GM23338 (cell line): Measurements from ENCODE around the gene ACAT2. TPM values are rescaled to one million over a fixed set of nuclear protein-coding genes. Genes with fewer than 3 reads are reported as not detected.

Experiments used
- ATAC-seq: fragments of 200-7000 bp; cut with Tn5 transposase; 3 replicates; pipeline ENCODE4 v1.9.1; 2020
- DNase-seq: peaks from one replicate; pipeline ENCODE4 v3.0.0-alpha.2; 2015; ENCODE audit warnings: low spot score
- H2AFZ ChIP-seq: fragments of 200-600 bp; sonication (generic); 2 replicates; pipeline ENCODE4 v1.8.0; 2016; ENCODE audit warnings: antibody characterized with exemption, mild to moderate bottlenecking, moderate library complexity
- H3F3A ChIP-seq: fragments of 200-600 bp; sonication (generic); replicated peaks from 2 replicates; pipeline ENCODE4 v1.8.0; 2017; ENCODE audit warnings: antibody characterized with exemption, mixed run types, low read depth
- H3K27ac ChIP-seq: fragments of 200-600 bp; sonication (generic); 2 replicates; pipeline ENCODE4 v1.6.1; 2016; ENCODE audit warnings: low read depth
- H3K27me3 ChIP-seq: fragments of 200-600 bp; sonication (generic); 2 replicates; pipeline ENCODE4 v1.8.0; 2016; ENCODE audit warnings: mild to moderate bottlenecking, mixed run types, moderate library complexity; ENCODE audit not compliant: insufficient read depth
- H3K36me3 ChIP-seq: fragments of 200-600 bp; sonication (generic); 2 replicates; pipeline ENCODE4 v1.8.0; 2016; ENCODE audit warnings: mild to moderate bottlenecking; ENCODE audit not compliant: insufficient read depth
- H3K4me1 ChIP-seq: fragments of 200-600 bp; sonication (generic); 2 replicates; pipeline ENCODE4 v1.8.0; 2016; ENCODE audit warnings: mild to moderate bottlenecking, moderate library complexity; ENCODE audit not compliant: insufficient read depth
- H3K4me2 ChIP-seq: fragments of 200-600 bp; sonication (generic); 2 replicates; pipeline ENCODE4 v1.7.1; 2017; ENCODE audit warnings: mixed run types
- H3K4me3 ChIP-seq: fragments of 200-600 bp; sonication (generic); 2 replicates; pipeline ENCODE4 v1.6.1; 2016; ENCODE audit warnings: mixed run types
- H3K79me2 ChIP-seq: fragments of 200-600 bp; sonication (generic); replicated peaks from 2 replicates; pipeline ENCODE4 v1.8.0; 2017; ENCODE audit warnings: mild to moderate bottlenecking; ENCODE audit not compliant: insufficient read depth
- H3K9me2 ChIP-seq: fragments of 200-600 bp; sonication (generic); 2 replicates; pipeline ENCODE4 v1.8.0; 2017; ENCODE audit not compliant: insufficient read depth
- H4K20me1 ChIP-seq: fragments of 200-600 bp; sonication (generic); replicated peaks from 2 replicates; pipeline ENCODE4 v1.8.0; 2017; ENCODE audit warnings: mild to moderate bottlenecking; ENCODE audit not compliant: insufficient read depth
- H3K27ac Mint-ChIP-seq: 2 replicates; pipeline ENCODE4 v1.8.0; 2020; ENCODE audit warnings: inconsistent platforms, mild to moderate bottlenecking, moderate library complexity, mixed read lengths
- H3K27me3 Mint-ChIP-seq: 3 replicates; pipeline ENCODE4 v1.8.0; 2022; ENCODE audit warnings: low read depth, mild to moderate bottlenecking, moderate library complexity, mixed read lengths, inconsistent platforms; ENCODE audit not compliant: insufficient read depth, poor library complexity
- H3K36me3 Mint-ChIP-seq: 3 replicates; pipeline ENCODE4 v1.8.0; 2021; ENCODE audit warnings: low read depth, mild to moderate bottlenecking, inconsistent platforms, moderate library complexity, mixed read lengths
- H3K4me1 Mint-ChIP-seq: 3 replicates; pipeline ENCODE4 v1.8.0; 2020; ENCODE audit warnings: mild to moderate bottlenecking, inconsistent platforms, mixed read lengths
- H3K4me3 Mint-ChIP-seq: 3 replicates; pipeline ENCODE4 v1.8.0; 2021; ENCODE audit warnings: moderate library complexity, mild to moderate bottlenecking, inconsistent platforms, mixed read lengths
- H3K9me3 Mint-ChIP-seq: 3 replicates; pipeline ENCODE4 v1.8.0; 2020; ENCODE audit warnings: moderate library complexity, mild to moderate bottlenecking, inconsistent platforms, mixed read lengths
- CTCF ChIP-seq, 2 experiments: fragments of 200-600 bp in 1 of 2; sonication (generic) in 1 of 2; conservative IDR thresholded peaks; 2 replicates each; pipeline versions ENCODE4 v1.5.1 to v1.6.1; 2016 to 2017; ENCODE audit warnings: antibody characterized with exemption in 2 of 2, low read depth in 2 of 2, mild to moderate bottlenecking in 2 of 2, moderate library complexity in 1 of 2
- ETS1 ChIP-seq: IDR thresholded peaks from 2 replicates; pipeline ENCODE4 v1.6.1; 2016; ENCODE audit warnings: antibody characterized with exemption
- EZH2 ChIP-seq: fragments of 200-600 bp; sonication (generic); IDR thresholded peaks from one replicate; pipeline ENCODE4 v1.8.0; 2017; ENCODE audit warnings: antibody characterized with exemption, mild to moderate bottlenecking, low read depth; ENCODE audit not compliant: unreplicated experiment
- EZH2phosphoT487 ChIP-seq: fragments of 200-600 bp; sonication (generic); IDR thresholded peaks from one replicate; pipeline ENCODE4 v1.8.1; 2018; ENCODE audit warnings: antibody characterized with exemption; ENCODE audit not compliant: unreplicated experiment
- JUNB ChIP-seq: IDR thresholded peaks from one replicate; pipeline ENCODE4 v1.6.1; 2016; ENCODE audit warnings: antibody characterized with exemption; ENCODE audit not compliant: unreplicated experiment
- NANOG ChIP-seq: IDR thresholded peaks from 2 replicates; pipeline ENCODE4 v1.6.1; 2016; ENCODE audit warnings: antibody characterized with exemption, borderline replicate concordance
- POLR2AphosphoS5 ChIP-seq: IDR thresholded peaks from 2 replicates; pipeline ENCODE4 v1.6.1; 2016; ENCODE audit warnings: antibody characterized with exemption, low read depth
- REST ChIP-seq: IDR thresholded peaks from one replicate; pipeline ENCODE4 v1.6.1; 2018; ENCODE audit warnings: antibody characterized with exemption; ENCODE audit not compliant: unreplicated experiment
- ZNF114 ChIP-seq: fragments of 250-450 bp; sonication (Bioruptor Pico); IDR thresholded peaks from 2 replicates; pipeline ENCODE4 v1.5.0; 2020; ENCODE audit warnings: mild to moderate bottlenecking, moderate library complexity
- polyA plus RNA-seq: library from polyadenylated mRNA; unstranded; fragments of >200 nt; fragmentation: Nextera tagmentation; extraction: Ambion mirVana; gene quantifications from 2 replicates; pipeline ENCODE4 v1.2.1, GENCODE V29; 2016
- total RNA-seq: library from RNA; depleted of rRNA; stranded (reverse); fragments of >200 nt; shearing (Covaris generic); gene quantifications from 2 replicates; pipeline ENCODE4 v1.2.3, GENCODE V29; 2014

ACAT2 gene
- total and polyA plus RNA-seq, 2 experiments from 2014 or later = 108 to 151 TPM

- no peak overlapping the region for H3K4me2 ChIP-seq
- peak overlapping the region; percentile 47; the same call in 1 of the 2 replicates for H3K27ac Mint-ChIP-seq
- no peak for DNase-seq
- no peaks in the 10 kb centered on the region for H3K79me2 ChIP-seq
- H3K4me1 ChIP-seq = no peaks in the 10 kb centered on the region
- H3K9me3 Mint-ChIP-seq = no peaks in the 10 kb centered on the region
- no peak overlapping the region for H3K4me3 ChIP-seq
- H3K4me1 Mint-ChIP-seq = peaks cover 4% of the 10 kb centered on the region; the same call in 1 of the 3 replicates
- no peak overlapping the region for H3K27ac ChIP-seq
- no peak for ATAC-seq
- no peaks in the 10 kb centered on the region for H3K36me3 ChIP-seq
- peaks cover 6% of the 10 kb centered on the region for H3K27me3 Mint-ChIP-seq
- no peaks in the 10 kb centered on the region for H4K20me1 ChIP-seq
- H3K9me2 ChIP-seq = no peaks in the 10 kb centered on the region
- H3F3A ChIP-seq = no peaks in the 10 kb centered on the region
- no peak overlapping the region for H3K4me3 Mint-ChIP-seq
- TF ChIP-seq POLR2AphosphoS5 (no peak), ETS1 (no peak), ZNF114 (CRISPR knock-in tag) (no peak), CTCF (conservative IDR thresholded peaks at IDR 0.05; ENCODE audit: low read depth in 2 of 2) (no peak), JUNB (no peak), EZH2 (no peak), EZH2phosphoT487 (no peak), NANOG (no peak), REST (no peak)
- H2AFZ ChIP-seq = no peak overlapping the region
- no peaks in the 10 kb centered on the region for H3K27me3 ChIP-seq
- H3K36me3 Mint-ChIP-seq = no peaks in the 10 kb centered on the region; the same call in 2 of the 3 replicates
Measured at GRCh38 chr6:159805440-159806020, 43.7 kb downstream of the ACAT2 start.
